Liver (tissue), 9 donors: ENCODE measurements around the gene PLTP. TPM values are rescaled to one million over a fixed set of nuclear protein-coding genes. Genes with fewer than 3 reads are reported as not detected.

ENCODE experiments used
- DNase-seq: peaks from one replicate; pipeline ENCODE4 v3.0.0-alpha.2; 2017; ENCODE audit warnings: low spot score
- H3K27ac ChIP-seq, 2 donors: one replicate each; pipeline ENCODE4 v1.7.0; 2013; ENCODE audit warnings: inconsistent platforms in 2 of 2, low read length in 2 of 2, control low read depth in 1 of 2, low read depth in 1 of 2, mild to moderate bottlenecking in 1 of 2
- H3K27me3 ChIP-seq, 4 donors: one replicate each; pipeline versions ENCODE4 v1.6.1 to v1.7.0; 2013; ENCODE audit warnings: low read length in 3 of 4, inconsistent platforms in 1 of 4, mild to moderate bottlenecking in 1 of 4, moderate library complexity in 1 of 4; ENCODE audit not compliant: control insufficient read depth in 4 of 4, insufficient read depth in 4 of 4
- H3K36me3 ChIP-seq, 4 donors: one replicate each; pipeline versions ENCODE4 v1.6.1 to v1.7.0; 2013; ENCODE audit warnings: low read length in 3 of 4, mild to moderate bottlenecking in 3 of 4, low read depth in 1 of 4, moderate library complexity in 1 of 4; ENCODE audit not compliant: control insufficient read depth in 4 of 4, insufficient read depth in 3 of 4
- H3K4me1 ChIP-seq, 4 donors: one replicate each; pipeline versions ENCODE4 v1.6.1 to v1.7.0; 2013; ENCODE audit warnings: low read length in 3 of 4, mild to moderate bottlenecking in 3 of 4, moderate library complexity in 1 of 4; ENCODE audit not compliant: control insufficient read depth in 4 of 4, insufficient read depth in 4 of 4
- H3K4me3 ChIP-seq, 3 donors: one replicate each; pipeline versions ENCODE4 v1.6.1 to v1.7.0; 2013; ENCODE audit warnings: low read length in 3 of 3, control low read depth in 1 of 3, low read depth in 1 of 3, mild to moderate bottlenecking in 1 of 3
- H3K9ac ChIP-seq, 2 donors: one replicate each; pipeline ENCODE4 v1.7.0; 2013; ENCODE audit warnings: low read length in 2 of 2, mild to moderate bottlenecking in 2 of 2, moderate library complexity in 2 of 2, control low read depth in 1 of 2, low read depth in 1 of 2
- H3K9me3 ChIP-seq, 4 donors: one replicate each; pipeline versions ENCODE4 v1.6.1 to v1.7.0; 2013; ENCODE audit warnings: low read length in 3 of 4; ENCODE audit not compliant: control insufficient read depth in 4 of 4
- EGR1 ChIP-seq, 2 donors: IDR thresholded peaks; 2 replicates each; pipeline ENCODE4 v1.6.1; 2016 to 2018; ENCODE audit warnings: antibody characterized with exemption in 2 of 2, low read depth in 2 of 2
- FOXA1 ChIP-seq: IDR thresholded peaks from 2 replicates; pipeline ENCODE4 v1.6.1; 2016; ENCODE audit warnings: antibody characterized with exemption
- FOXA2 ChIP-seq: IDR thresholded peaks from 2 replicates; pipeline ENCODE4 v1.6.1; 2016; ENCODE audit warnings: antibody characterized with exemption
- GABPA ChIP-seq, 2 donors: IDR thresholded peaks in 1 of 2; conservative IDR thresholded peaks in 1 of 2; 2 replicates each; pipeline ENCODE4 v1.6.1; 2016; ENCODE audit warnings: antibody characterized with exemption in 2 of 2, mild to moderate bottlenecking in 1 of 2, moderate library complexity in 1 of 2
- HNF4A ChIP-seq, 2 donors: conservative IDR thresholded peaks; 2 replicates each; pipeline ENCODE4 v1.6.1; 2016; ENCODE audit warnings: antibody characterized with exemption in 2 of 2, mild to moderate bottlenecking in 2 of 2
- HNF4G ChIP-seq: IDR thresholded peaks from 2 replicates; pipeline ENCODE4 v1.6.1; 2016; ENCODE audit warnings: antibody characterized with exemption
- JUND ChIP-seq, 2 donors: IDR thresholded peaks; 2 replicates each; pipeline ENCODE4 v1.6.1; 2016; ENCODE audit warnings: antibody characterized with exemption in 2 of 2
- NR2F2 ChIP-seq: IDR thresholded peaks from 2 replicates; pipeline ENCODE4 v1.6.1; 2016; ENCODE audit warnings: antibody characterized with exemption
- RAD21 ChIP-seq, 2 donors: IDR thresholded peaks; 2 replicates each; pipeline ENCODE4 v1.6.1; 2016; ENCODE audit warnings: antibody characterized with exemption in 2 of 2, mild to moderate bottlenecking in 2 of 2
- RXRA ChIP-seq, 2 donors: IDR thresholded peaks; 2 replicates each; pipeline ENCODE4 v1.6.1; 2017 to 2018; ENCODE audit warnings: antibody characterized with exemption in 2 of 2, mild to moderate bottlenecking in 1 of 2
- SP1 ChIP-seq: IDR thresholded peaks from 2 replicates; pipeline ENCODE4 v1.6.1; 2018; ENCODE audit warnings: antibody characterized with exemption, mild to moderate bottlenecking
- TAF1 ChIP-seq: conservative IDR thresholded peaks from 2 replicates; pipeline ENCODE4 v1.6.1; 2016; ENCODE audit warnings: antibody characterized with exemption, mild to moderate bottlenecking
- YY1 ChIP-seq: IDR thresholded peaks from 2 replicates; pipeline ENCODE4 v1.6.1; 2016; ENCODE audit warnings: antibody characterized with exemption, mild to moderate bottlenecking
- WGBS: extraction: QIAGEN DNeasy Blood & Tissue Kit; methylation state at CpG from one replicate; pipeline ENCODE4 v1.1.7; 2013; 5-methylcytosine and 5-hydroxymethylcytosine counted together
- polyA plus RNA-seq, 2 donors: library from polyadenylated mRNA; stranded (reverse) in 1 of 2; unstranded in 1 of 2; fragments of 200-250 nt in 1 of 2; fragments of >200 nt in 1 of 2; fragmentation: Nextera tagmentation in 1 of 2; extraction: Ambion mirVana in 1 of 2; gene quantifications; one replicate each; pipeline versions ENCODE4 v1.2.1 to v1.2.3, GENCODE V29; 2013 to 2015
- total RNA-seq, 2 donors: library from RNA; depleted of rRNA; stranded (reverse); fragments of >200 nt; gene quantifications; one replicate each; pipeline ENCODE4 v1.2.3, GENCODE V29; 2014
- TF ChIP-seq, protein P1 (sequence below): fragments of 150-350 bp; IDR thresholded peaks from 2 replicates; pipeline ENCODE4 v1.5.1; 2017; ENCODE audit warnings: improper control_type of control experiment, low read depth, low read length; ENCODE audit not compliant: missing input control
- TF ChIP-seq, protein P2 (sequence below): IDR thresholded peaks from 2 replicates; pipeline ENCODE4 v1.6.1; 2016; ENCODE audit warnings: antibody characterized with exemption
- TF ChIP-seq, protein P3 (sequence below): IDR thresholded peaks from 2 replicates; pipeline ENCODE4 v1.6.1; 2016; ENCODE audit warnings: antibody characterized with exemption, mild to moderate bottlenecking
- TF ChIP-seq, protein P4 (sequence below): IDR thresholded peaks from 2 replicates; pipeline ENCODE4 v1.6.1; 2016; ENCODE audit warnings: antibody characterized with exemption
- TF ChIP-seq, protein P5 (sequence below): IDR thresholded peaks from 2 replicates; pipeline ENCODE4 v1.6.1; 2016; ENCODE audit warnings: antibody characterized with exemption
- donor health status: healthy.
- donor health status: healthy.
- donor health status: healthy.
- donor health status: healthy.
- donor health status: healthy.

The PLTP gene
- total and polyA plus RNA-seq, 4 donors: 22.5 to 69.5 (median 60.7) TPM

DNA sequence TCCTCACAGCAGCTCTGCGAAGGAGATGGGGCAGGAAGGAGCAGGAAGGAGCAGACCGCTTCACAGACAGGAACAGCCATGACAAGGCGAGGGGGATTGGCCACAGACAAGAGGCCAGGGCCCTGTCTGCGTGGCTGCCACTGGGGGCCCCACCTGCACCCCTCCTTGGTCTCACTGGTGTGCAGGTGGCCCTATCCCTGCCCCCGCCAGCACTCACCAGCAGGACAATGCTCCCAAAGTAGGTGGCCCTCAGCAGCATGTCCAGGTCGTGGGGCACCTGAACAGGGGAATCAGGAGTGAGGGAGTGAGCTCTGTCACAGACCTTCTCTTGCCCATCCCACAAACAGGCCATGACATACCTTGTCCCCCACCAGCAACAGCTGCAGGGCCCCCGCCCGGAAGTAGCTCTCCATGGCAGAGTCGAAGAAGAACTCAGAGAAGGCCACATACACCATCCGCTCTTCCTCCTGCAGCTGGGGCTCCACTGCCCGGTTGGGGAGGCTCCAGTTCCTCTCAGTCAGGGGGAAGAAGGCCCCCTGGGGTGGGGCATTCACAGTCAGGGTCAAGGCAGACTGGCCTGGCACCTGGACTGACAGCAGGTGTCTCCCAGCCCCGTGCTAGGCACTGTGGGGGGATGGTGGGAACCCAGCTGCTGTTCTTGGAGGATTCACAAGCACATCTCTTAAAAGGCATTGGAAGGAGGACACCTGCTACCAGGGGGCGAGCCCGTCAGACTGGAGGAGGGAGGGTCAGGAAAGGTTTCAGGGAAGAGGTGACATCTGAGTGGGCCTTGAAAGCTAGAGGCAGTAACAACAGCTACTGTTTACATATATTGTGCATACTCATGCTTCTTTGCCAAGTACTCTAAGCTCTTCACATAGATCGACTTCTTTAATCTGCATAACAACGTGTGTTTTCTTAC, 7.1 kb downstream of the PLTP start:
- Histone ChIP-seq H3K4me3 (no peak overlapping the region), H3K9me3 (no peaks in the 10 kb centered on the region), H3K27me3 (no peaks in the 10 kb centered on the region), H3K36me3 (no peaks in the 10 kb centered on the region), H3K4me1 (no peaks in the 10 kb centered on the region), H3K27ac (no peak overlapping the region), H3K9ac (no peak overlapping the region)
- no peak for DNase-seq
- no peak for TF ChIP-seq TAF1
- no peak for TF ChIP-seq GABPA (IDR thresholded peaks at IDR 0.05 in 1 of 2, conservative IDR thresholded peaks at IDR 0.05 in 1 of 2)
- TF ChIP-seq, protein P1, sequence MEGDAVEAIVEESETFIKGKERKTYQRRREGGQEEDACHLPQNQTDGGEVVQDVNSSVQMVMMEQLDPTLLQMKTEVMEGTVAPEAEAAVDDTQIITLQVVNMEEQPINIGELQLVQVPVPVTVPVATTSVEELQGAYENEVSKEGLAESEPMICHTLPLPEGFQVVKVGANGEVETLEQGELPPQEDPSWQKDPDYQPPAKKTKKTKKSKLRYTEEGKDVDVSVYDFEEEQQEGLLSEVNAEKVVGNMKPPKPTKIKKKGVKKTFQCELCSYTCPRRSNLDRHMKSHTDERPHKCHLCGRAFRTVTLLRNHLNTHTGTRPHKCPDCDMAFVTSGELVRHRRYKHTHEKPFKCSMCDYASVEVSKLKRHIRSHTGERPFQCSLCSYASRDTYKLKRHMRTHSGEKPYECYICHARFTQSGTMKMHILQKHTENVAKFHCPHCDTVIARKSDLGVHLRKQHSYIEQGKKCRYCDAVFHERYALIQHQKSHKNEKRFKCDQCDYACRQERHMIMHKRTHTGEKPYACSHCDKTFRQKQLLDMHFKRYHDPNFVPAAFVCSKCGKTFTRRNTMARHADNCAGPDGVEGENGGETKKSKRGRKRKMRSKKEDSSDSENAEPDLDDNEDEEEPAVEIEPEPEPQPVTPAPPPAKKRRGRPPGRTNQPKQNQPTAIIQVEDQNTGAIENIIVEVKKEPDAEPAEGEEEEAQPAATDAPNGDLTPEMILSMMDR: no peak
- TF ChIP-seq FOXA1: no peak
- TF ChIP-seq, protein P2, sequence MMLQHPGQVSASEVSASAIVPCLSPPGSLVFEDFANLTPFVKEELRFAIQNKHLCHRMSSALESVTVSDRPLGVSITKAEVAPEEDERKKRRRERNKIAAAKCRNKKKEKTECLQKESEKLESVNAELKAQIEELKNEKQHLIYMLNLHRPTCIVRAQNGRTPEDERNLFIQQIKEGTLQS: no peak
- no peak for TF ChIP-seq RAD21 (IDR thresholded peaks at IDR 0.05)
- no peak for TF ChIP-seq JUND (IDR thresholded peaks at IDR 0.05)
- no peak for TF ChIP-seq EGR1 (IDR thresholded peaks at IDR 0.05; ENCODE audit: low read depth in 2 of 2)
- TF ChIP-seq HNF4G: no peak
- no peak for TF ChIP-seq HNF4A (conservative IDR thresholded peaks at IDR 0.05)
- no peak for TF ChIP-seq SP1
- TF ChIP-seq NR2F2: no peak
- TF ChIP-seq, protein P3, sequence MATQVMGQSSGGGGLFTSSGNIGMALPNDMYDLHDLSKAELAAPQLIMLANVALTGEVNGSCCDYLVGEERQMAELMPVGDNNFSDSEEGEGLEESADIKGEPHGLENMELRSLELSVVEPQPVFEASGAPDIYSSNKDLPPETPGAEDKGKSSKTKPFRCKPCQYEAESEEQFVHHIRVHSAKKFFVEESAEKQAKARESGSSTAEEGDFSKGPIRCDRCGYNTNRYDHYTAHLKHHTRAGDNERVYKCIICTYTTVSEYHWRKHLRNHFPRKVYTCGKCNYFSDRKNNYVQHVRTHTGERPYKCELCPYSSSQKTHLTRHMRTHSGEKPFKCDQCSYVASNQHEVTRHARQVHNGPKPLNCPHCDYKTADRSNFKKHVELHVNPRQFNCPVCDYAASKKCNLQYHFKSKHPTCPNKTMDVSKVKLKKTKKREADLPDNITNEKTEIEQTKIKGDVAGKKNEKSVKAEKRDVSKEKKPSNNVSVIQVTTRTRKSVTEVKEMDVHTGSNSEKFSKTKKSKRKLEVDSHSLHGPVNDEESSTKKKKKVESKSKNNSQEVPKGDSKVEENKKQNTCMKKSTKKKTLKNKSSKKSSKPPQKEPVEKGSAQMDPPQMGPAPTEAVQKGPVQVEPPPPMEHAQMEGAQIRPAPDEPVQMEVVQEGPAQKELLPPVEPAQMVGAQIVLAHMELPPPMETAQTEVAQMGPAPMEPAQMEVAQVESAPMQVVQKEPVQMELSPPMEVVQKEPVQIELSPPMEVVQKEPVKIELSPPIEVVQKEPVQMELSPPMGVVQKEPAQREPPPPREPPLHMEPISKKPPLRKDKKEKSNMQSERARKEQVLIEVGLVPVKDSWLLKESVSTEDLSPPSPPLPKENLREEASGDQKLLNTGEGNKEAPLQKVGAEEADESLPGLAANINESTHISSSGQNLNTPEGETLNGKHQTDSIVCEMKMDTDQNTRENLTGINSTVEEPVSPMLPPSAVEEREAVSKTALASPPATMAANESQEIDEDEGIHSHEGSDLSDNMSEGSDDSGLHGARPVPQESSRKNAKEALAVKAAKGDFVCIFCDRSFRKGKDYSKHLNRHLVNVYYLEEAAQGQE: no peak
- TF ChIP-seq, protein P4, sequence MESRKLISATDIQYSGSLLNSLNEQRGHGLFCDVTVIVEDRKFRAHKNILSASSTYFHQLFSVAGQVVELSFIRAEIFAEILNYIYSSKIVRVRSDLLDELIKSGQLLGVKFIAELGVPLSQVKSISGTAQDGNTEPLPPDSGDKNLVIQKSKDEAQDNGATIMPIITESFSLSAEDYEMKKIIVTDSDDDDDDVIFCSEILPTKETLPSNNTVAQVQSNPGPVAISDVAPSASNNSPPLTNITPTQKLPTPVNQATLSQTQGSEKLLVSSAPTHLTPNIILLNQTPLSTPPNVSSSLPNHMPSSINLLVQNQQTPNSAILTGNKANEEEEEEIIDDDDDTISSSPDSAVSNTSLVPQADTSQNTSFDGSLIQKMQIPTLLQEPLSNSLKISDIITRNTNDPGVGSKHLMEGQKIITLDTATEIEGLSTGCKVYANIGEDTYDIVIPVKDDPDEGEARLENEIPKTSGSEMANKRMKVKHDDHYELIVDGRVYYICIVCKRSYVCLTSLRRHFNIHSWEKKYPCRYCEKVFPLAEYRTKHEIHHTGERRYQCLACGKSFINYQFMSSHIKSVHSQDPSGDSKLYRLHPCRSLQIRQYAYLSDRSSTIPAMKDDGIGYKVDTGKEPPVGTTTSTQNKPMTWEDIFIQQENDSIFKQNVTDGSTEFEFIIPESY: no peak
- TF ChIP-seq FOXA2: no peak
- TF ChIP-seq, protein P5, sequence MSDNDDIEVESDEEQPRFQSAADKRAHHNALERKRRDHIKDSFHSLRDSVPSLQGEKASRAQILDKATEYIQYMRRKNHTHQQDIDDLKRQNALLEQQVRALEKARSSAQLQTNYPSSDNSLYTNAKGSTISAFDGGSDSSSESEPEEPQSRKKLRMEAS: no peak
- TF ChIP-seq YY1: no peak
- no peak for TF ChIP-seq RXRA (IDR thresholded peaks at IDR 0.05)
- 85% methylated on average over 16 of the region's 16 CpGs for WGBS
